GM10266 (cell line): ENCODE data around the gene HTR3C.

ENCODE experiments used
- DNase-seq: peaks from one replicate; pipeline ENCODE4 v3.0.0; 2012; ENCODE audit errors: extremely low spot score
- TF ChIP-seq, protein P1 (sequence below): IDR thresholded peaks from 2 replicates; pipeline ENCODE4 v1.5.1; 2012; ENCODE audit warnings: mild to moderate bottlenecking, low read depth; ENCODE audit not compliant: control insufficient read depth, insufficient read depth; ENCODE audit errors: missing control alignments

HTR3C gene

DNA sequence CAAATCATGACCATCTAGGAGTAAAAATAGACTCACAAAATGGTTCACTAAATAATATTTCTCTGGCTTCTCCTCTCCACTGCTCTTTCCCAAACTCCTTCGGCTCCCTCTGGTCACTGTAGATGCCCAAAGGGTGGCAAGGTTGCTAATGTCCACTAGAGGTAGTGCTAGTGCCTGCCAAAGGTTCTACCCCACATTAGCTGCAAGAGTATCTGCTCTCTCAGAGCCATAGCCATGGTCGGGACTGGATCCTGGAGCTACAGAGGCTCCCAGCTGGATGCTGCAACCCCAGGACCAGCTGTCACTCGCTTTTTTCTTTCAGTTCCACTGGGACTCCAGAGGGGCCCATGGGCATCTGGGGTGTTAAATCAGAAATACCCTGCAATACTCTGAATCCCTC lies 12.8 kb upstream of the HTR3C start:
- TF ChIP-seq, protein P1, sequence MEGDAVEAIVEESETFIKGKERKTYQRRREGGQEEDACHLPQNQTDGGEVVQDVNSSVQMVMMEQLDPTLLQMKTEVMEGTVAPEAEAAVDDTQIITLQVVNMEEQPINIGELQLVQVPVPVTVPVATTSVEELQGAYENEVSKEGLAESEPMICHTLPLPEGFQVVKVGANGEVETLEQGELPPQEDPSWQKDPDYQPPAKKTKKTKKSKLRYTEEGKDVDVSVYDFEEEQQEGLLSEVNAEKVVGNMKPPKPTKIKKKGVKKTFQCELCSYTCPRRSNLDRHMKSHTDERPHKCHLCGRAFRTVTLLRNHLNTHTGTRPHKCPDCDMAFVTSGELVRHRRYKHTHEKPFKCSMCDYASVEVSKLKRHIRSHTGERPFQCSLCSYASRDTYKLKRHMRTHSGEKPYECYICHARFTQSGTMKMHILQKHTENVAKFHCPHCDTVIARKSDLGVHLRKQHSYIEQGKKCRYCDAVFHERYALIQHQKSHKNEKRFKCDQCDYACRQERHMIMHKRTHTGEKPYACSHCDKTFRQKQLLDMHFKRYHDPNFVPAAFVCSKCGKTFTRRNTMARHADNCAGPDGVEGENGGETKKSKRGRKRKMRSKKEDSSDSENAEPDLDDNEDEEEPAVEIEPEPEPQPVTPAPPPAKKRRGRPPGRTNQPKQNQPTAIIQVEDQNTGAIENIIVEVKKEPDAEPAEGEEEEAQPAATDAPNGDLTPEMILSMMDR = peak; percentile 28
- no peak for DNase-seq

DNA sequence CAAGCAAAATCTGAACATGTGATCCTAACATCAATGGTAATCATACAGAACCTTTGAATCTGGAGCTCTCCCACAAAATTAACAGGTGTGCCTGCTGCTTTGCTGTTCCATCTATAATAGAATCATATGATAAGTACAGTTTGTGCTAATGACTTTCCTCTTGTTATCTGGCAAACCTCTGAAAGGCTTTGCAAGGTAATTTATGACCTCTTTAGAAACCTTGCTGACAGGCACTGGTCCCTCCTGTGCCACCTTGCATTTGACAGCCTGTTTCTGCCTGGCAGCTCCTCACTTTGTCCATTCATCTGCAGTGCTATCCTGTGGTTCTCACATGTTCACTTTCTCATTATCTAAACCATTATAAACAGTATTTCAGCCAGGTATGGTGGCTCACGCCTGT lies 10.2 kb upstream of the HTR3C start:
- TF ChIP-seq, protein P1 = no peak
- DNase-seq = no peak

DNA sequence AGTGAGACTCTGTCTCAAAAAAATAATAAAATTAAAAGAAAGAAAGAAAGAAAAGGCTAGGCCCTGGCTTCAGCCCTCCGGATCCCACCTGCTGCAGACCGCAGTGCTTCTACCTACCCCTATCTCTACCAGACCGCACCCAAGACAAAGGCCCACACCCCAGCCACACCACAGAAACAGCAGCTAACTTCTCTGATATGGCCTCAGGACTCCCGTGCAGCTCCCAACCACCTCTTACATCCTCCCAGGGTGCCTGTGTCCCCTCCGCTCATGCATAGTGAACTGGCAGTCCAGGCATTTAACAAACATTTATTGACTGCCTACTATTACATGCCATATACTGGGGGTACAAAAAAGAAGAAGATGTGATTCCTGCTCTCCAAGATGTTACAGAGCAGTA lies 6.9 kb upstream of the HTR3C start:
- TF ChIP-seq, protein P1 = no peak
- DNase-seq = no peak

DNA sequence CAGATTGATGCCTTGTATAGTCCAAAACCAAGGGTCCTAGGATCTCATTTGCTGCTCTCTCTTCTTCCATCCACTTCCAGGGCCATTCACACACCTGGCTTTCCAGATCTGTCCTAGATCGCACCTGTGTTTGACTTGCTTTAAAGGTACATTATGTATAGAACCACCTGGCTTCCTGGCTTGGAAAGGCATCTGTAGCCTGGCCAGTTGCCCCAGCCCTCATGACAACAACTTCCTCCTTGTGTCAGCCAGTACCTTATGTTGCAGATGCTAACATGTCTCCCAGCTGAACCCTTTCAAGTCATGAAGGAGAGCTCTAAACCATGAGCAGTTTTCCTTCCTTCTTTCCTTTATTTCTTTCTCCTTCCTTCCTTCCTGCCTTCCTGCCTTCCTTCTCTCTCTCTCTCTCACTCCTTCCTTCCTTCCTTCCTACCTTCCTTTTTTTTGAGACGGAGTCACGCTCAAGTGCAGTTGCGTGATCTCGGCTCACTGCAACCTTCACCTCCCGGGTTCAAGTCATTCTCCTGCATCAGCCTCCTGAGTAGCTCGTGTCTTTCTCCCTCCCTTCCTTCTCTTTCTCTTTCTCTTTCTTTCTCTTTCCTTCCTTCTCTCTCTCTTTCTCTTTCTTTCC lies 2.5 kb upstream of the HTR3C start:
- DNase-seq = no peak
- TF ChIP-seq, protein P1 = no peak

DNA sequence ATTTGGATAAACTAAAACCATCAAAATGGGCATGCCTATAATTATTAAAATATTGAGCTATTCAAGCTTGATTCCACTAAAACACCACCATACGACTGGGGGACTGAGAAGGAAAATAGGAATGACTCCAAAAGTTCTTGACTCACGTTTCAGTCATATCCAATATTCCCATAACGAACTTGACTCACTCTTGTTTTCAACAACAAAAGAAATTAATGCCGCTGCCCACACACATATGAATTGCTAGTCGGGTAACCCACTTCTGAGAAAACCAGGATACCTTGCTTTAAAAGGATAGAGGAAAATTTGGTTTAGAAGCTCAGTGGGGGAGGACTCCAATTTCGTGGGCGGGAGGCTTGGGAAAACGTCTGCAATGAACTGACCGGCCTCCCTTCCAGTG lies 5.2 kb downstream of the HTR3C start:
- DNase-seq = no peak
- TF ChIP-seq, protein P1 = no peak

DNA sequence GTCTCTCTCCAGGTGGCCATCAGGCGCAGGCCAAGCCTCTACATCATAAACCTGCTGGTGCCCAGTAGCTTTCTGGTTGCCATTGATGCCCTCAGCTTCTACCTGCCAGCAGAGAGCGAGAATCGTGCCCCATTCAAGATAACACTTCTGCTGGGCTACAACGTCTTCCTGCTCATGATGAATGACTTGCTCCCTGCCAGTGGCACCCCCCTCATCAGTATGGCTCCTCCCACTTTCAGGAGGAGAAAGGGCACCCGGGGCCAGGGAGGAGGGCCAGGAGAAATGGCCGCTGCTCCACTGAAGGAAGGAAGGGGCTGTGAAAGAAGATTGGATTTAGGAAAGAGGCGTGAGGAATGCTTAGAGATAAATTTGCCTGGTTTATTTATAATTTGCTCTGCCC lies 6.6 kb downstream of the HTR3C start:
- DNase-seq = no peak
- TF ChIP-seq, protein P1 = no peak

DNA sequence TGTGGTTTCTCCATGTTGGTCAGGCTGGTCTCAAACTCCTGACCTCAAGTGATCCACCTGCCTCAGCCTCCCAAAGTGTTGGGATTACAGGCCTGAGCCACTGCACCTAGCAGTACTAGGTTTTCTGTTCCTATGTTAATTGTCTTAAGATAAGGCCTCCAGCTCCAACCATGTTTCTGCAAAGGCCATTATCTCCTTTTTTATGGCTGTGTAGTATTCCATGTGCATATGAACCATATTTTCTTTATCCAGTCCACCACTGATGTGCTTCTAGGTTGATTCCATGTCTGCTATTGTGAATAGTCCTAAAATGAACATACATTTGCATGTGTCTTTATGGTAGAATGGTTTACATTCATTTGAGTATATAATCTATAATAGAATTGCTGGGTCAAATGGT lies 9.8 kb downstream of the HTR3C start:
- DNase-seq = no peak
- TF ChIP-seq, protein P1 = no peak
